Measurements from ENCODE around the gene CCDC124. TPM values are rescaled to one million over a fixed set of nuclear protein-coding genes. Genes with fewer than 3 reads are reported as not detected.

The CCDC124 gene
- total and polyA plus RNA-seq, 5 donors from 2014 or later, result 29.6 to 42.7 (median 33.5) TPM

- H3K9me3 ChIP-seq (ENCODE audit: control insufficient read depth in 2 of 2, low read length in 2 of 2), result no peaks in the 10 kb centered on the region
- peaks cover 57% of the 10 kb centered on the region for H3K4me1 ChIP-seq (ENCODE audit: control insufficient read depth, insufficient read depth, low read length, poor library complexity, severe bottlenecking)
- H3K27me3 ChIP-seq (ENCODE audit: control insufficient read depth, insufficient read depth, low read length), result peaks cover 17% of the 10 kb centered on the region
- no peak for ATAC-seq (ENCODE audit: low read depth in 2 of 2)
- Mint-ChIP-seq H3K27ac (no peak overlapping the region), H3K4me3 (peak overlapping the region in 3 of 4 donors; percentile 10 to 80 (median 54)), H3K4me1 (peaks cover 0 to 57% (median 17%) of the 10 kb centered on the region in 4 donors), H3K27me3 (peaks cover 74% of the 10 kb centered on the region), H3K36me3 (no peaks in the 10 kb centered on the region), H3K9me3 (peaks cover 0 to 4% (median 0%) of the 10 kb centered on the region in 7 donors)
- DNase-seq, result no peak
- no peak overlapping the region for H3K27ac ChIP-seq (ENCODE audit: insufficient read depth, low read length, poor library complexity, severe bottlenecking)
- no peak overlapping the region for H3K4me3 ChIP-seq (ENCODE audit: low read depth, low read length)
- no peaks in the 10 kb centered on the region for H3K36me3 ChIP-seq (ENCODE audit: control insufficient read depth, insufficient read depth, low read length)
These were observed 18.6 kb downstream of the CCDC124 start for GRCh38 chr19:17951157-17951989.

- Histone ChIP-seq H3K4me1 (ENCODE audit: control insufficient read depth, insufficient read depth, low read length, poor library complexity, severe bottlenecking) (peaks cover 51% of the 10 kb centered on the region), H3K27ac (ENCODE audit: insufficient read depth, low read length, poor library complexity, severe bottlenecking) (no peak overlapping the region), H3K9me3 (ENCODE audit: control insufficient read depth in 2 of 2, low read length in 2 of 2) (no peaks in the 10 kb centered on the region), H3K36me3 (ENCODE audit: control insufficient read depth, insufficient read depth, low read length) (no peaks in the 10 kb centered on the region), H3K27me3 (ENCODE audit: control insufficient read depth, insufficient read depth, low read length) (peaks cover 17% of the 10 kb centered on the region), H3K4me3 (ENCODE audit: low read depth, low read length) (no peak overlapping the region)
- Mint-ChIP-seq H3K4me3 (peak overlapping the region in 3 of 4 donors; percentile 10 to 80 (median 56)), H3K27me3 (peaks cover 72% of the 10 kb centered on the region), H3K27ac (no peak overlapping the region), H3K4me1 (peaks cover 0 to 50% (median 14%) of the 10 kb centered on the region in 4 donors), H3K36me3 (no peaks in the 10 kb centered on the region), H3K9me3 (peaks cover 0 to 4% (median 0%) of the 10 kb centered on the region in 7 donors)
- ATAC-seq (ENCODE audit: low read depth in 2 of 2), result no peak
- DNase-seq, result no peak
These were observed 19.5 kb downstream of the CCDC124 start for GRCh38 chr19:17951990-17952976.

- Mint-ChIP-seq H3K9me3 (peaks cover 0 to 4% (median 0%) of the 10 kb centered on the region in 7 donors), H3K4me1 (peaks cover 0 to 48% (median 13%) of the 10 kb centered on the region in 4 donors), H3K27ac (peak overlapping the region in 1 of 3 donors; percentile 90), H3K36me3 (no peaks in the 10 kb centered on the region), H3K27me3 (peaks cover 69% of the 10 kb centered on the region), H3K4me3 (peak overlapping the region in 1 of 4 donors; percentile 69)
- H3K27ac ChIP-seq (ENCODE audit: insufficient read depth, low read length, poor library complexity, severe bottlenecking), result no peak overlapping the region
- peaks cover 17% of the 10 kb centered on the region for H3K27me3 ChIP-seq (ENCODE audit: control insufficient read depth, insufficient read depth, low read length)
- no peaks in the 10 kb centered on the region for H3K9me3 ChIP-seq (ENCODE audit: control insufficient read depth in 2 of 2, low read length in 2 of 2)
- no peak for DNase-seq
- H3K4me1 ChIP-seq (ENCODE audit: control insufficient read depth, insufficient read depth, low read length, poor library complexity, severe bottlenecking), result peaks cover 48% of the 10 kb centered on the region
- no peaks in the 10 kb centered on the region for H3K36me3 ChIP-seq (ENCODE audit: control insufficient read depth, insufficient read depth, low read length)
- H3K4me3 ChIP-seq (ENCODE audit: low read depth, low read length), result no peak overlapping the region
- ATAC-seq (ENCODE audit: low read depth in 2 of 2), result no peak
These were observed 20.5 kb downstream of the CCDC124 start for GRCh38 chr19:17953316-17953801.

- H3K9me3 ChIP-seq (ENCODE audit: control insufficient read depth in 2 of 2, low read length in 2 of 2), result no peaks in the 10 kb centered on the region
- Mint-ChIP-seq H3K4me1 (peaks cover 0 to 44% (median 13%) of the 10 kb centered on the region in 4 donors), H3K27ac (no peak overlapping the region), H3K36me3 (no peaks in the 10 kb centered on the region), H3K9me3 (peaks cover 0 to 4% (median 0%) of the 10 kb centered on the region in 7 donors), H3K4me3 (no peak overlapping the region), H3K27me3 (peaks cover 65% of the 10 kb centered on the region)
- H3K27ac ChIP-seq (ENCODE audit: insufficient read depth, low read length, poor library complexity, severe bottlenecking), result no peak overlapping the region
- no peak overlapping the region for H3K4me3 ChIP-seq (ENCODE audit: low read depth, low read length)
- H3K36me3 ChIP-seq (ENCODE audit: control insufficient read depth, insufficient read depth, low read length), result no peaks in the 10 kb centered on the region
- peaks cover 17% of the 10 kb centered on the region for H3K27me3 ChIP-seq (ENCODE audit: control insufficient read depth, insufficient read depth, low read length)
- peaks cover 43% of the 10 kb centered on the region for H3K4me1 ChIP-seq (ENCODE audit: control insufficient read depth, insufficient read depth, low read length, poor library complexity, severe bottlenecking)
- DNase-seq (no peak), ATAC-seq (ENCODE audit: low read depth in 2 of 2) (no peak)
These were observed 21.1 kb downstream of the CCDC124 start for GRCh38 chr19:17953869-17954268.

- DNase-seq (no peak), ATAC-seq (ENCODE audit: low read depth in 2 of 2) (no peak)
- H3K27me3 Mint-ChIP-seq, result peaks cover 60% of the 10 kb centered on the region
These were observed 21.6 kb downstream of the CCDC124 start for GRCh38 chr19:17954401-17954800.

GRCh38 chr19:17957149-17957849 is 24.5 kb downstream of the CCDC124 start:
- DNase-seq (no peak), ATAC-seq (ENCODE audit: low read depth in 2 of 2) (no peak)
- H3K27ac Mint-ChIP-seq, result no peak overlapping the region
- H3K4me1 Mint-ChIP-seq, result peaks cover 0 to 15% (median 0%) of the 10 kb centered on the region in 4 donors
- Histone ChIP-seq H3K9me3 (ENCODE audit: control insufficient read depth in 2 of 2, low read length in 2 of 2) (no peaks in the 10 kb centered on the region), H3K4me3 (ENCODE audit: low read depth, low read length) (no peak overlapping the region), H3K36me3 (ENCODE audit: control insufficient read depth, insufficient read depth, low read length) (no peaks in the 10 kb centered on the region), H3K27me3 (ENCODE audit: control insufficient read depth, insufficient read depth, low read length) (peaks cover 8% of the 10 kb centered on the region), H3K27ac (ENCODE audit: insufficient read depth, low read length, poor library complexity, severe bottlenecking) (no peak overlapping the region), H3K4me1 (ENCODE audit: control insufficient read depth, insufficient read depth, low read length, poor library complexity, severe bottlenecking) (peaks cover 9% of the 10 kb centered on the region)
- H3K27me3 Mint-ChIP-seq, result peaks cover 49% of the 10 kb centered on the region
- no peak overlapping the region for H3K4me3 Mint-ChIP-seq
- no peaks in the 10 kb centered on the region for H3K36me3 Mint-ChIP-seq
- no peaks in the 10 kb centered on the region for H3K9me3 Mint-ChIP-seq

More at GRCh38 chr19:17954401-17954800, 21.6 kb downstream of the CCDC124 start:
- Mint-ChIP-seq H3K9me3 (peaks cover 0 to 3% (median 0%) of the 10 kb centered on the region in 7 donors), H3K36me3 (no peaks in the 10 kb centered on the region), H3K27ac (no peak overlapping the region), H3K4me1 (peaks cover 0 to 39% (median 10%) of the 10 kb centered on the region in 4 donors), H3K4me3 (no peak overlapping the region)
- Histone ChIP-seq H3K9me3 (ENCODE audit: control insufficient read depth in 2 of 2, low read length in 2 of 2) (no peaks in the 10 kb centered on the region), H3K4me1 (ENCODE audit: control insufficient read depth, insufficient read depth, low read length, poor library complexity, severe bottlenecking) (peaks cover 38% of the 10 kb centered on the region), H3K4me3 (ENCODE audit: low read depth, low read length) (no peak overlapping the region), H3K27me3 (ENCODE audit: control insufficient read depth, insufficient read depth, low read length) (peaks cover 14% of the 10 kb centered on the region), H3K36me3 (ENCODE audit: control insufficient read depth, insufficient read depth, low read length) (no peaks in the 10 kb centered on the region), H3K27ac (ENCODE audit: insufficient read depth, low read length, poor library complexity, severe bottlenecking) (no peak overlapping the region)

GRCh38 chr19:17957885-17958284 is 25.1 kb downstream of the CCDC124 start:
- DNase-seq, result no peak
- Mint-ChIP-seq H3K36me3 (no peaks in the 10 kb centered on the region), H3K4me3 (no peak overlapping the region), H3K4me1 (peaks cover 0 to 10% (median 0%) of the 10 kb centered on the region in 4 donors), H3K27ac (peak overlapping the region in 1 of 3 donors; percentile 40), H3K9me3 (no peaks in the 10 kb centered on the region), H3K27me3 (peaks cover 44% of the 10 kb centered on the region)
- no peak for ATAC-seq (ENCODE audit: low read depth in 2 of 2)
- H3K4me1 ChIP-seq (ENCODE audit: control insufficient read depth, insufficient read depth, low read length, poor library complexity, severe bottlenecking), result peaks cover 3% of the 10 kb centered on the region
- no peak overlapping the region for H3K27ac ChIP-seq (ENCODE audit: insufficient read depth, low read length, poor library complexity, severe bottlenecking)
- H3K27me3 ChIP-seq (ENCODE audit: control insufficient read depth, insufficient read depth, low read length), result peaks cover 8% of the 10 kb centered on the region
- H3K9me3 ChIP-seq (ENCODE audit: control insufficient read depth in 2 of 2, low read length in 2 of 2), result no peaks in the 10 kb centered on the region
- no peaks in the 10 kb centered on the region for H3K36me3 ChIP-seq (ENCODE audit: control insufficient read depth, insufficient read depth, low read length)
- H3K4me3 ChIP-seq (ENCODE audit: low read depth, low read length), result no peak overlapping the region
